Neural cell (in vitro differentiated cells): ENCODE measurements around the gene WIZ. TPM values are rescaled to one million over a fixed set of nuclear protein-coding genes. Genes with fewer than 3 reads are reported as not detected.

Experiments used
- H2AFZ ChIP-seq: fragments of 200-600, 300-800 bp; sonication (generic), shearing (Covaris generic); 2 replicates; pipeline ENCODE4 v1.6.0; 2014; ENCODE audit warnings: low read depth, mild to moderate bottlenecking, antibody characterized with exemption, low read length, moderate library complexity
- H3F3A ChIP-seq: fragments of 200-600 bp; shearing (Covaris generic); 2 replicates; pipeline ENCODE4 v1.6.1; 2016; ENCODE audit warnings: mild to moderate bottlenecking, moderate library complexity, mixed read lengths, antibody characterized with exemption, low read length; ENCODE audit not compliant: insufficient read depth, poor library complexity, severe bottlenecking
- H3K27ac ChIP-seq: fragments of 200-600, 300-800 bp; sonication (generic), shearing (Covaris generic); 2 replicates; pipeline ENCODE4 v1.5.1; 2014; ENCODE audit warnings: mild to moderate bottlenecking, low read length, moderate library complexity
- H3K27me3 ChIP-seq: fragments of 300-800, 200-600 bp; sonication (generic), shearing (Covaris generic); 2 replicates; pipeline ENCODE4 v1.6.0; 2014; ENCODE audit warnings: mild to moderate bottlenecking, low read depth, low read length, moderate library complexity; ENCODE audit not compliant: insufficient read depth
- H3K36me3 ChIP-seq: fragments of 300-800, 200-600 bp; sonication (generic), shearing (Covaris generic); 2 replicates; pipeline ENCODE4 v1.5.1; 2014; ENCODE audit warnings: mild to moderate bottlenecking, antibody characterized with exemption, low read length, moderate library complexity; ENCODE audit not compliant: insufficient read depth
- H3K4me2 ChIP-seq: fragments of 300-800, 200-600 bp; sonication (generic), shearing (Covaris generic); 2 replicates; pipeline ENCODE4 v1.6.0; 2014; ENCODE audit warnings: mild to moderate bottlenecking, low read length
- H3K4me3 ChIP-seq: fragments of 300-800, 200-600 bp; sonication (generic), shearing (Covaris generic); 2 replicates; pipeline ENCODE4 v1.5.1; 2014; ENCODE audit warnings: mild to moderate bottlenecking, low read length, moderate library complexity
- H3K79me2 ChIP-seq: fragments of 200-600 bp; shearing (Covaris generic); replicated peaks from 2 replicates; pipeline ENCODE4 v1.6.0; 2014; ENCODE audit warnings: mild to moderate bottlenecking, low read length, moderate library complexity; ENCODE audit not compliant: insufficient read depth
- H3K9ac ChIP-seq: fragments of 300-800, 200-600 bp; sonication (generic), shearing (Covaris generic); 2 replicates; pipeline ENCODE4 v1.6.1; 2016; ENCODE audit warnings: mild to moderate bottlenecking, low read length, mixed read lengths
- H3K9me2 ChIP-seq: fragments of 200-600 bp; shearing (Covaris generic); 2 replicates; pipeline ENCODE4 v1.6.1; 2016; ENCODE audit warnings: mild to moderate bottlenecking, low read length, mixed read lengths; ENCODE audit not compliant: insufficient read depth
- H3K9me3 ChIP-seq: fragments of 200-600, 300-800 bp; sonication (generic), shearing (Covaris generic); 2 replicates; pipeline ENCODE4 v1.6.1; 2016; ENCODE audit warnings: mild to moderate bottlenecking, mixed run types, low read length, moderate library complexity, mixed read lengths
- H4K20me1 ChIP-seq: fragments of 200-600 bp; shearing (Covaris generic); 2 replicates; pipeline ENCODE4 v1.6.1; 2016; ENCODE audit warnings: mild to moderate bottlenecking, mixed run types; ENCODE audit not compliant: insufficient read depth
- EP300 ChIP-seq: fragments of 450-650 bp; conservative IDR thresholded peaks from 2 replicates; pipeline ENCODE4 v1.6.1; 2014; ENCODE audit warnings: antibody characterized with exemption, mild to moderate bottlenecking, moderate library complexity; ENCODE audit not compliant: poor library complexity, severe bottlenecking
- EZH2 ChIP-seq: fragments of 200-600, 300-800 bp; shearing (Covaris generic), sonication (generic); IDR thresholded peaks from 2 replicates; pipeline ENCODE4 v1.6.1; 2014; ENCODE audit warnings: antibody characterized with exemption, low read length, borderline replicate concordance, mild to moderate bottlenecking; ENCODE audit not compliant: insufficient read depth, poor library complexity, severe bottlenecking
- MXI1 ChIP-seq: fragments of 450-650 bp; conservative IDR thresholded peaks from 2 replicates; pipeline ENCODE4 v1.6.1; 2014; ENCODE audit warnings: antibody characterized with exemption, mild to moderate bottlenecking; ENCODE audit not compliant: poor library complexity, severe bottlenecking
- POLR2AphosphoS5 ChIP-seq: IDR thresholded peaks from 2 replicates; pipeline ENCODE4 v1.6.1; 2012
- RAD21 ChIP-seq: fragments of 450-650 bp; conservative IDR thresholded peaks from 2 replicates; pipeline ENCODE4 v1.6.1; 2014; ENCODE audit warnings: antibody characterized with exemption, mild to moderate bottlenecking, moderate library complexity
- SMC3 ChIP-seq: fragments of 450-650 bp; conservative IDR thresholded peaks from 2 replicates; pipeline ENCODE4 v1.6.1; 2014; ENCODE audit warnings: antibody characterized with exemption, mild to moderate bottlenecking, moderate library complexity; ENCODE audit not compliant: poor library complexity
- TAF1 ChIP-seq: IDR thresholded peaks from 2 replicates; pipeline ENCODE4 v1.6.1; 2012; ENCODE audit warnings: low read depth
- polyA plus RNA-seq: library from polyadenylated mRNA; depleted of rRNA; stranded (reverse); fragments of >200 nt; gene quantifications from 2 replicates; pipeline ENCODE4 v1.2.3, GENCODE V29; 2014
- TF ChIP-seq, protein P1 (sequence below): fragments of 450-650 bp; IDR thresholded peaks from 2 replicates; pipeline ENCODE4 v1.5.1; 2014; ENCODE audit warnings: antibody characterized with exemption, mild to moderate bottlenecking, moderate library complexity; ENCODE audit not compliant: poor library complexity, severe bottlenecking
- TF ChIP-seq, protein P2 (sequence below): IDR thresholded peaks from 2 replicates; pipeline ENCODE4 v1.6.1; 2012; ENCODE audit warnings: borderline replicate concordance

The WIZ gene
- polyA plus RNA-seq, 1 donor from 2014 or later = 13.0 TPM

DNA sequence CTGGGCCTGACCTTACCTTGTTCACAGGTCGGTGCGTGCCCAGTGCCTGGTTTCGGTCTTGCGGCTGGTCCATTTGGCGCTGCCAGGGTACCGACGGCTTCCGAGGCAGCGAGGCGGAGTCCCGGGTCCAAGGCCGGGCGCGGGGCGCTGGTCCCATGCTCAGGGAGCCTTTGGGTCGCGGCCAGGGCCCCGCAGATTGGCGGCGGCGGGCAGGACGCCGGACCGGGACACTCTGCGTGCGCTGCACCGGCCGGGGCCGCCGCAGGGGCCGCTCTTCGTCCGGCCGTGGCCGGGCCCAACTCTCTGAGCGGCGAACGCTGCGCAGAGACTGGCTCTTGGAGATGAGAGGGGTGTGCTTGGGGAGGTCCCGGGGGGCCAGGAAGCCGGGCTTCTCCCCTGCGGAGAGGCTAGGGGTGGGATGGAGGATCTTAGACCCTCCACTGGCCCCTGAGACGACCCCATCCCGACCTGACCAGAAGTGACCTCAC is 3.4 kb upstream of the WIZ start:
- no peak overlapping the region for H3K4me2 ChIP-seq
- H3K4me3 ChIP-seq = no peak overlapping the region
- no peaks in the 10 kb centered on the region for H3K9me3 ChIP-seq
- peaks cover 55% of the 10 kb centered on the region for H3K27me3 ChIP-seq
- H3K9ac ChIP-seq = no peak overlapping the region
- no peaks in the 10 kb centered on the region for H3K9me2 ChIP-seq
- no peak overlapping the region for H3K27ac ChIP-seq
- no peaks in the 10 kb centered on the region for H3K36me3 ChIP-seq
- H4K20me1 ChIP-seq = no peaks in the 10 kb centered on the region
- peaks cover 8% of the 10 kb centered on the region for H3F3A ChIP-seq
- TF ChIP-seq EP300 = no peak
- TF ChIP-seq, protein P1, sequence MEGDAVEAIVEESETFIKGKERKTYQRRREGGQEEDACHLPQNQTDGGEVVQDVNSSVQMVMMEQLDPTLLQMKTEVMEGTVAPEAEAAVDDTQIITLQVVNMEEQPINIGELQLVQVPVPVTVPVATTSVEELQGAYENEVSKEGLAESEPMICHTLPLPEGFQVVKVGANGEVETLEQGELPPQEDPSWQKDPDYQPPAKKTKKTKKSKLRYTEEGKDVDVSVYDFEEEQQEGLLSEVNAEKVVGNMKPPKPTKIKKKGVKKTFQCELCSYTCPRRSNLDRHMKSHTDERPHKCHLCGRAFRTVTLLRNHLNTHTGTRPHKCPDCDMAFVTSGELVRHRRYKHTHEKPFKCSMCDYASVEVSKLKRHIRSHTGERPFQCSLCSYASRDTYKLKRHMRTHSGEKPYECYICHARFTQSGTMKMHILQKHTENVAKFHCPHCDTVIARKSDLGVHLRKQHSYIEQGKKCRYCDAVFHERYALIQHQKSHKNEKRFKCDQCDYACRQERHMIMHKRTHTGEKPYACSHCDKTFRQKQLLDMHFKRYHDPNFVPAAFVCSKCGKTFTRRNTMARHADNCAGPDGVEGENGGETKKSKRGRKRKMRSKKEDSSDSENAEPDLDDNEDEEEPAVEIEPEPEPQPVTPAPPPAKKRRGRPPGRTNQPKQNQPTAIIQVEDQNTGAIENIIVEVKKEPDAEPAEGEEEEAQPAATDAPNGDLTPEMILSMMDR = no peak
- TF ChIP-seq MXI1 = no peak
- TF ChIP-seq TAF1 = no peak
- no peak for TF ChIP-seq POLR2AphosphoS5
- TF ChIP-seq RAD21 = no peak
- TF ChIP-seq, protein P2, sequence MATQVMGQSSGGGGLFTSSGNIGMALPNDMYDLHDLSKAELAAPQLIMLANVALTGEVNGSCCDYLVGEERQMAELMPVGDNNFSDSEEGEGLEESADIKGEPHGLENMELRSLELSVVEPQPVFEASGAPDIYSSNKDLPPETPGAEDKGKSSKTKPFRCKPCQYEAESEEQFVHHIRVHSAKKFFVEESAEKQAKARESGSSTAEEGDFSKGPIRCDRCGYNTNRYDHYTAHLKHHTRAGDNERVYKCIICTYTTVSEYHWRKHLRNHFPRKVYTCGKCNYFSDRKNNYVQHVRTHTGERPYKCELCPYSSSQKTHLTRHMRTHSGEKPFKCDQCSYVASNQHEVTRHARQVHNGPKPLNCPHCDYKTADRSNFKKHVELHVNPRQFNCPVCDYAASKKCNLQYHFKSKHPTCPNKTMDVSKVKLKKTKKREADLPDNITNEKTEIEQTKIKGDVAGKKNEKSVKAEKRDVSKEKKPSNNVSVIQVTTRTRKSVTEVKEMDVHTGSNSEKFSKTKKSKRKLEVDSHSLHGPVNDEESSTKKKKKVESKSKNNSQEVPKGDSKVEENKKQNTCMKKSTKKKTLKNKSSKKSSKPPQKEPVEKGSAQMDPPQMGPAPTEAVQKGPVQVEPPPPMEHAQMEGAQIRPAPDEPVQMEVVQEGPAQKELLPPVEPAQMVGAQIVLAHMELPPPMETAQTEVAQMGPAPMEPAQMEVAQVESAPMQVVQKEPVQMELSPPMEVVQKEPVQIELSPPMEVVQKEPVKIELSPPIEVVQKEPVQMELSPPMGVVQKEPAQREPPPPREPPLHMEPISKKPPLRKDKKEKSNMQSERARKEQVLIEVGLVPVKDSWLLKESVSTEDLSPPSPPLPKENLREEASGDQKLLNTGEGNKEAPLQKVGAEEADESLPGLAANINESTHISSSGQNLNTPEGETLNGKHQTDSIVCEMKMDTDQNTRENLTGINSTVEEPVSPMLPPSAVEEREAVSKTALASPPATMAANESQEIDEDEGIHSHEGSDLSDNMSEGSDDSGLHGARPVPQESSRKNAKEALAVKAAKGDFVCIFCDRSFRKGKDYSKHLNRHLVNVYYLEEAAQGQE = no peak
- TF ChIP-seq SMC3 = no peak
- TF ChIP-seq EZH2 = no peak
- H2AFZ ChIP-seq = no peak overlapping the region
- peaks cover 3% of the 10 kb centered on the region for H3K79me2 ChIP-seq

DNA sequence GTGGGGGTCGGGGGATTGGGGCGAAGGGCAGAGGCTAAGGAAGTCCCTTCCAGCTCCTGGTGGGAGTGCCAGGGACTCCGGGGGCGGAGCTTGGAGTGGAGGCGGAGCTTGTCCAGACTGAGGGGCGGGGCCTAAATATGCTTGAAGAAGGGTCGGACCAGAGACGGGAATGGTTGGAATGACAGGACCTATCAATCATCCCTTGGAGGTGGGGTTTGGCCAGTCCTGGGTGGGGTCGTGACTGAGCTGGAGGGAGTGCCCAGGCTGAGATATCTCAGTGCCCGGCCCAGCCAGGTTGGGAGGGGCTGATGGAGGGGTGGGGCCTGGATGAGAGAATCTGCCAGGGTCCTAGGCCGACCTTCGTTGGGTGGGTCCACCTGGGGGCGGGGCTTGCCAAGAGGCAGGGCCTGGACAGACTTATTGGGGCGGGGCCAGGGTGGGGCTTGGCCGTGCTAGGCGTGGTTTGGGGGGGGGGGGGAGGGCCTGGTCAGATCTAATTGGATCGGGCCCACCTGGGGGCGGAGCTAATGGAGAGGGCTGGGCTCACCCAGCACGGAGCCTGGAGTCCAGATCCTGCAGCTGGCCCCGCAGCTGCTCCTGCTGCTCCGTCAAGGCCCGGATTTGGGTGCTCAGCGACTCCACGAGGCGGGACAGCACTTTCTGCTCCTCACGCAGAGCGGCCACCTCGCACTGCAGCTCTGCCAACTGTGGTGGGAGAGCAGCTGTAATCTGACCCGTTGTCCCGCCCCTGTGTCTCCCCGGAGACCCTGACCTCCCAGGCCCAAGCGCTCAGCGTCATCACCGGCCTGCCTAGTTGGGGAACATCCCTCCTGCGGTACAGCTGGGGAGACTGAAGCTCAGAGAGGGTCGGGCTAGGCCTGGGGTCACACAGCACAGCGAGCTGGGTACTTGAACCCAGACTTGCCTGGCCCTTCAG is 2.6 kb upstream of the WIZ start:
- Histone ChIP-seq H3K9me2 (no peaks in the 10 kb centered on the region), H3K9ac (no peak overlapping the region), H3K27ac (no peak overlapping the region), H3K79me2 (peaks cover 3% of the 10 kb centered on the region), H3K9me3 (no peaks in the 10 kb centered on the region), H3K36me3 (no peaks in the 10 kb centered on the region), H3K4me3 (no peak overlapping the region), H3F3A (peaks cover 8% of the 10 kb centered on the region), H2AFZ (no peak overlapping the region), H3K27me3 (peaks cover 48% of the 10 kb centered on the region), H4K20me1 (no peaks in the 10 kb centered on the region), H3K4me2 (no peak overlapping the region)
- no peak for TF ChIP-seq MXI1
- no peak for TF ChIP-seq RAD21
- TF ChIP-seq, protein P2 = no peak
- TF ChIP-seq POLR2AphosphoS5 = no peak
- TF ChIP-seq, protein P1 = no peak
- TF ChIP-seq EP300 = no peak
- TF ChIP-seq SMC3 = no peak
- no peak for TF ChIP-seq TAF1
- no peak for TF ChIP-seq EZH2
